ENCODE measurements around the gene CCDC32.

CCDC32 gene

DNA sequence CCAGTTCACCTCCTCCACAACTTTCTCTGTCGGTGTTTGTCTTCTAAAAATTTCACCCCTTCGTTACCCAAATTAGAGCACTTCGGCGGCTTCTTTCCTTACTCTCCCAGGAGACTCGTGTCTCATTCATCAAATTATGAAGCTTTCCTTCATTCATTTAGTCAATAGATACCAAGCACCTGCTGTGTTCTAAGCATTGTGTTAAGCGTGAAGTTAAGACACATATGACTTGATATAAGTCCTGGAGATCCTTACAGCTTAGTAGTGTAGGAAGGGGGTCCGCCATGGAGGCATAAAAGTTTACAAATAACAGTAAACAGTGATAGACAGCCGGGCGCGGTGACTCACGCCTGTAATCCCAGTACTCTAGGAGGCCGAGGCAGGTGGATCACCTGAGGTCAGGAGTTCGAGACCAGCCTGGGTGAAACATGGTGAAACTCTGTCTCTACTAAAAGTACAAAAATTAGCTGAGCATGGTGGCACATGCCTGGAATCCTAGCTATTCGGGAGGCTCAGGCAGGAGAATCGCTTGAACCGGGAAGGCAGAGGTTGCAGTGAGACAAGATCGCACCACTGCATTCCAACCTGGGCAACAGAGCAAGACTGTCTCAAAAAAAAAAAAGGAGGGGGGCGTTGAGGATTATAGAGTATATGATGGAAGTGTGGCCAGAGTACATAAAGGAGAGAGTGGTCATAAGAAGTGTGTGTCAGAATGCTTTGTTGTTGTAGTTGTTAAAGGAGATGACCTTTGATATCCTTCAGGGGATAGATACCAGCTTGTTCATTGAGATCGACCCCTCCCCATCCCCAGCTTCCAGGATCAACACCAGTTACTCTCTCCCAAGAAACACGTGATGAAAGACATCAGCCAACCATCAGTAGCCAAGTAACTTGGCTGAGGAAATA is 744 bp upstream of the CCDC32 start:
- no peak for DNase-seq (ENCODE audit: low spot score)
- H3K27ac ChIP-seq = peak overlapping the region; percentile 43 to 96
- H3K4me3 ChIP-seq = peak overlapping the region; percentile 88
- TF ChIP-seq, protein P1, sequence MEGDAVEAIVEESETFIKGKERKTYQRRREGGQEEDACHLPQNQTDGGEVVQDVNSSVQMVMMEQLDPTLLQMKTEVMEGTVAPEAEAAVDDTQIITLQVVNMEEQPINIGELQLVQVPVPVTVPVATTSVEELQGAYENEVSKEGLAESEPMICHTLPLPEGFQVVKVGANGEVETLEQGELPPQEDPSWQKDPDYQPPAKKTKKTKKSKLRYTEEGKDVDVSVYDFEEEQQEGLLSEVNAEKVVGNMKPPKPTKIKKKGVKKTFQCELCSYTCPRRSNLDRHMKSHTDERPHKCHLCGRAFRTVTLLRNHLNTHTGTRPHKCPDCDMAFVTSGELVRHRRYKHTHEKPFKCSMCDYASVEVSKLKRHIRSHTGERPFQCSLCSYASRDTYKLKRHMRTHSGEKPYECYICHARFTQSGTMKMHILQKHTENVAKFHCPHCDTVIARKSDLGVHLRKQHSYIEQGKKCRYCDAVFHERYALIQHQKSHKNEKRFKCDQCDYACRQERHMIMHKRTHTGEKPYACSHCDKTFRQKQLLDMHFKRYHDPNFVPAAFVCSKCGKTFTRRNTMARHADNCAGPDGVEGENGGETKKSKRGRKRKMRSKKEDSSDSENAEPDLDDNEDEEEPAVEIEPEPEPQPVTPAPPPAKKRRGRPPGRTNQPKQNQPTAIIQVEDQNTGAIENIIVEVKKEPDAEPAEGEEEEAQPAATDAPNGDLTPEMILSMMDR (IDR thresholded peaks at IDR 0.05) = no peak

DNA sequence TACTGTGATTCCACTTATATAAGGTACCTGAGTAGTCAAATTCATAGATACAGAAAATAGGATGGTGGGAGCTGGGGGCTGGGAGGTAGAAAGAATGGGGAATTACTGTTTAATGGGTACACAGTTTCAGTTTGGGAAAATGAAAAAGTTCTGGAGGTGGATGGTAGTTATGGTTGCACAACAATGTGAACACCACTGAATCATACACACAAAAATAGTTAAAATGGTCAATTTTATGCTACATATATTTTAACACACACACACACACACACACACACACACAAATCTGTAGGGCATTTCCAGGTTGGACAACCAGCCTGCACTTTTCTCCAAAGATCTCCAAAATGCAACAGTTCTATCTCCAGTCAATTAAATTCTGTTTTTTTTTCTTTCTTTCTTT is 1.4 kb downstream of the CCDC32 start:
- TF ChIP-seq, protein P1 (IDR thresholded peaks at IDR 0.05) = no peak
- DNase-seq (ENCODE audit: low spot score) = no peak
- Histone ChIP-seq H3K4me3 (no peak overlapping the region), H3K27ac (no peak overlapping the region)

DNA sequence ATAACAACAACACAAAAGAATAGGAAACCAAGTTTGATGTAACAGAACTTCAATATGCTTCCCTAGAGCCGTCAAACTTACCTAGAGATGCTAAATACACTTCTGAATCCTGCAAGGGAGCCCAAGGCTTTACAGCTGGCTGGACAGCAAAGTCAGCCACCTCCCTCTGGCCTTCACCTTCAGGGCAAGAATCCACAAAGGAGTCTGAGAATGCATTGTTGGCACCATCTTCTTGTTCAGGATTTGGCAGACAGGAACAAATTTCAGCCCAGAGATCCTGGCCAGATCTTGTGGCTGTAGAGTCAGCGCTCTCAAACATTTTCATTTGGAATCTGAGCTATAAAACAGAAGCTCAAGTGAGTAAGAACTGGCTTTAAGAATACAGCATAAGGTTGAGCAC is 2.2 kb downstream of the CCDC32 start:
- TF ChIP-seq, protein P1 (IDR thresholded peaks at IDR 0.05) = no peak
- no peak overlapping the region for H3K27ac ChIP-seq
- no peak for DNase-seq (ENCODE audit: low spot score)
- H3K4me3 ChIP-seq = no peak overlapping the region

DNA sequence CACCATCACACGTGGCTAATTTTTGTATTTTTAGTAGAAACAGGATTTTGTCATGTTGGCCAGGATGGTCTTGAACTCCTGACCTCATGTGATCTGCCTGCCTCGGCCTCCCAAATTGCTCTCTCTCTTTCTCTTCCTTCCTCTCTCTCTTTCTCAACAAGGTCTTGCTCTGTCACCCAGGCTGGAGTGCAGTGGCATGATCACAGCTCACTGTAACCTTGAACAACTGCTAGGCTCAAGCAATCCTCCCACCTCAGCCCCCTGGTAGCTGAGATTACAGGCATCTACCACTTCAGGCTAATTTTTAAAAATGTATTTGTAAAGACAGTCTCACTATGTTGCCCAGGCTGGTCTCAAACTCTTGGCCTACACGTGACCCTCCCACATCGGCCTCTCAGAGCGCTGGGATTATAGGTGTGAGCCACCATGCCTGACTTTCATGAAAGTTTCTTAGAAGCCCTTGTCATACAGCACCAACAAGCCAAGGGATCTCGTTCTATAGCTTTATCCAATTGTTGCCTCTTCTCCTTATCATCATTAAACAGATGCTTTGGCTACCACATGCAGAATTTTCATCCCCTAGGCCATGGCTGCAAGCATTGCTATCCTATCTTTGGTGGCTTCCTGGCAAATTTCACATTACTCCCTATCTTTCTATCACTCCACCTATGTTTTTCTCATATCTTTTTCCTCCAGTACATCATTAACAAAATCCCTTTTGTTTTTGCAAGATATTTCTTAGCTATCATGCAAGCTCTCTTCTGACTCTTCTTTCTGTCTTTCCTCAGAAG is 5.7 kb downstream of the CCDC32 start:
- DNase-seq (ENCODE audit: low spot score) = no peak
- TF ChIP-seq, protein P1 (IDR thresholded peaks at IDR 0.05) = no peak
- Histone ChIP-seq H3K4me3 (no peak overlapping the region), H3K27ac (no peak overlapping the region)

DNA sequence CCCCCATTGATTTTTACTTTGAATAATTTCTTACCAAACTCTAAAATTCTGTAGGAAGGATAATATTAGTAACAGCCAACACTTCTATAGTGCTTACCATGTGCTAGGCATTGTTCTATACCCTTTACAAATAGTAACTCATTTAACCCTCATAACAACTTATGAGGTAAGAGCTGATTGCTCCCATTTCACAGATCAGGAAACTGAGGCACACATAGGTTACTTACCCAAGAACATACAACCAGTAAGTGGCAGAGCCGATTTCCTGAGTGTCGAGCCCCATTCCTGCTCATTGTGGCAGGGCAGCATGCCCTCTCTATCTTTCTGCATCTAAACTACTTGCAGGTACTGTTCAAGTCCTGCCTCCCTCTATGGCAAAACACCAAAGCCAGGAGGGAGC is 9.0 kb downstream of the CCDC32 start:
- no peak overlapping the region for H3K4me3 ChIP-seq
- TF ChIP-seq, protein P1 (IDR thresholded peaks at IDR 0.05) = no peak

DNA sequence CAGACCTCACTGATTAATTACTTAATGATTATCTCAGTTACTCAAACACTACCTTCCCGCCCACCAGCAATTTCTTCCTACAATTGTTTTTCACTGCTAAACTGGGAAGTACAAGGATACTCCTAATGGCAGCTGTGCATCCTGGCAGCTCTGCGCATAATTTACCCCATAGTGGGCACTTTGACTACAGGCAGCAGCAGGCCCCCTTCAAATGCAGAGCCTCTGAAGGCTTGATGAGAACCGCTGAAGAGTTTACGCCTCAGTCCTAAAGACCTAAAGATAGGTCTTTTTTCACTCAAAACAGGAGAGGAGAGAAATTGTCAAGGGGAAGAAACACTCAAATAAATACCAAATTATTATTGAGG is 10.7 kb downstream of the CCDC32 start:
- DNase-seq (ENCODE audit: low spot score) = no peak
- TF ChIP-seq, protein P1 (IDR thresholded peaks at IDR 0.05) = no peak
- no peak overlapping the region for H3K27ac ChIP-seq
- H3K4me3 ChIP-seq = no peak overlapping the region

More for the DNA sequence above, 9.0 kb downstream of the CCDC32 start:
- no peak for DNase-seq (ENCODE audit: low spot score)
- H3K27ac ChIP-seq = no peak overlapping the region
